ENCODE data around the gene APOH. TPM values are rescaled to one million over a fixed set of nuclear protein-coding genes. Genes with fewer than 3 reads are reported as not detected.

The APOH gene
- total RNA-seq, 3 donors from 2014 or later (not counting 1 experiment from before 2014, with no cell fraction given), result not detected

DNA sequence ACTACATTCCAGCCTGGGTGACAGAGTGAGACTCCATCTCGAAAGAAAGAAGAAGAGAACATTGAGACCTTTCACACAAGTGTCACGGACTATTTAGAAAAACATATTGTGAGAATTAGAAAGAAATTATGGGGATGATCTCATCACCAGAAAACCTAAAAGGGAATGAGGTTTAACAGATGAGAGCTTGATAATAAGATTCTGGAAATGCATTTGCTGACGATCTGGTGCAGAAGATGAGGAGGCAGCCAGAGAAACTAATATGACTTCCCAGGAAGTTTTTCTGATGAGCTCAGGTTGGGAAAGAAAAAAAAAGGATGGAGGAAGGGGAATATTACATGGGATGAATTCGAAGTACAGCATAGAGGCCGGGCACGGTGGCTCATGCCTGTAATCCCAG is 10.8 kb upstream of the APOH start:
- intact Hi-C loops (cut with micrococcal nuclease), result no loop called here
- ATAC-seq (no peak), DNase-seq (no peak)
- H3K27me3 Mint-ChIP-seq (ENCODE audit: low read depth in 2 of 2), result peaks cover 14 to 20% of the 10 kb centered on the region in 2 donors
- H3K9me3 Mint-ChIP-seq, result no peaks in the 10 kb centered on the region
- Histone ChIP-seq H3K36me3 (ENCODE audit: control insufficient read depth, insufficient read depth, low read length) (no peaks in the 10 kb centered on the region), H3K4me3 (ENCODE audit: low read length) (no peak overlapping the region), H3K4me1 (ENCODE audit: control insufficient read depth, insufficient read depth, low read length) (no peaks in the 10 kb centered on the region), H3K27me3 (ENCODE audit: control insufficient read depth, insufficient read depth, low read length) (peaks cover 3% of the 10 kb centered on the region), H3K27ac (ENCODE audit: low read length) (no peak overlapping the region), H3K9me3 (ENCODE audit: control insufficient read depth, insufficient read depth, low read length) (no peaks in the 10 kb centered on the region)
- 87% methylated on average over 6 of the region's 6 CpGs for WGBS (ENCODE audit: insufficient coverage)
- H3K27ac Mint-ChIP-seq, result no peak overlapping the region
- H3K36me3 Mint-ChIP-seq, result no peaks in the 10 kb centered on the region
- no peaks in the 10 kb centered on the region for H3K4me1 Mint-ChIP-seq
- TF ChIP-seq, protein P1, sequence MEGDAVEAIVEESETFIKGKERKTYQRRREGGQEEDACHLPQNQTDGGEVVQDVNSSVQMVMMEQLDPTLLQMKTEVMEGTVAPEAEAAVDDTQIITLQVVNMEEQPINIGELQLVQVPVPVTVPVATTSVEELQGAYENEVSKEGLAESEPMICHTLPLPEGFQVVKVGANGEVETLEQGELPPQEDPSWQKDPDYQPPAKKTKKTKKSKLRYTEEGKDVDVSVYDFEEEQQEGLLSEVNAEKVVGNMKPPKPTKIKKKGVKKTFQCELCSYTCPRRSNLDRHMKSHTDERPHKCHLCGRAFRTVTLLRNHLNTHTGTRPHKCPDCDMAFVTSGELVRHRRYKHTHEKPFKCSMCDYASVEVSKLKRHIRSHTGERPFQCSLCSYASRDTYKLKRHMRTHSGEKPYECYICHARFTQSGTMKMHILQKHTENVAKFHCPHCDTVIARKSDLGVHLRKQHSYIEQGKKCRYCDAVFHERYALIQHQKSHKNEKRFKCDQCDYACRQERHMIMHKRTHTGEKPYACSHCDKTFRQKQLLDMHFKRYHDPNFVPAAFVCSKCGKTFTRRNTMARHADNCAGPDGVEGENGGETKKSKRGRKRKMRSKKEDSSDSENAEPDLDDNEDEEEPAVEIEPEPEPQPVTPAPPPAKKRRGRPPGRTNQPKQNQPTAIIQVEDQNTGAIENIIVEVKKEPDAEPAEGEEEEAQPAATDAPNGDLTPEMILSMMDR (IDR thresholded peaks at IDR 0.05), result no peak
- no peak overlapping the region for H3K4me3 Mint-ChIP-seq

DNA sequence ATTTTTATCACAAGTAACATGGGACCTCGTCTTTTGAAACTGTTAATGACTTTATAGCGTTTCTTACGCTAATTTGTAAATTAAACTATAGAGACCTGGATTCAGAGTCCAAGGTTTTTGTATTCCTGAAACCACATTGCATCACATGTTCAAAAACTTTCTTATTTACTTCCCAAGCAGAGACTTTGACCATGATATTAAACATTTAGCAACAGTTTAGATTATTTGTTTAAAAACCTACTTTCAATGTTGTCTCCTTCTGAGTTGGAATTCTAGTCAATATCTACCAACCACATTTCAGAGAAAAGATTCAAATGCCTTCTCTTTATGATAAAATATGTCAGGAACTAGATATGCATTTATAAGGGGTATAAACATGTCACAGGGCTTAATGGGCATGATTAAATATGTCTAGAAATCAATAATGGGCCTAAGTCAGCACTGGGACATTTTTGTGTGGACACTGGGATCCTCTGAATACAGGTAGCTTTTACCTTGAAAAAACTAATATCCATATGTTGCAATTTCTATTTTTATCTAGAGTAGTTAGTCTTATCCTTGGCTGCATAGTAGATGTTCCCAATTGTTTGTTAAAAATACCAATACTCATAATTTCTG is 6.3 kb upstream of the APOH start:
- Mint-ChIP-seq H3K27me3 (ENCODE audit: low read depth in 2 of 2) (peaks cover 19 to 28% of the 10 kb centered on the region in 2 donors), H3K9me3 (no peaks in the 10 kb centered on the region), H3K36me3 (no peaks in the 10 kb centered on the region), H3K4me1 (peaks cover 0 to 4% of the 10 kb centered on the region in 2 donors), H3K4me3 (no peak overlapping the region), H3K27ac (no peak overlapping the region)
- DNase-seq (no peak), ATAC-seq (no peak)
- Histone ChIP-seq H3K4me3 (ENCODE audit: low read length) (no peak overlapping the region), H3K27me3 (ENCODE audit: control insufficient read depth, insufficient read depth, low read length) (peaks cover 3% of the 10 kb centered on the region), H3K36me3 (ENCODE audit: control insufficient read depth, insufficient read depth, low read length) (no peaks in the 10 kb centered on the region), H3K9me3 (ENCODE audit: control insufficient read depth, insufficient read depth, low read length) (no peaks in the 10 kb centered on the region), H3K4me1 (ENCODE audit: control insufficient read depth, insufficient read depth, low read length) (no peaks in the 10 kb centered on the region), H3K27ac (ENCODE audit: low read length) (no peak overlapping the region)
- intact Hi-C loops (cut with micrococcal nuclease), result no loop called here
- WGBS (ENCODE audit: insufficient coverage), result 92% methylated on average over 3 of the region's 3 CpGs
- TF ChIP-seq, protein P1 (IDR thresholded peaks at IDR 0.05), result no peak

- 96% methylated on average over 3 of the region's 3 CpGs for WGBS (ENCODE audit: insufficient coverage)
- TF ChIP-seq, protein P1 (IDR thresholded peaks at IDR 0.05), result no peak
- H3K4me3 Mint-ChIP-seq, result no peak overlapping the region
These were observed 5.4 kb upstream of the APOH start for GRCh38 chr17:66234611-66235010.

More at GRCh38 chr17:66234611-66235010, 5.4 kb upstream of the APOH start:
- H3K27me3 ChIP-seq (ENCODE audit: control insufficient read depth, insufficient read depth, low read length), result peaks cover 3% of the 10 kb centered on the region
- no peak overlapping the region for H3K27ac ChIP-seq (ENCODE audit: low read length)
- no peaks in the 10 kb centered on the region for H3K9me3 ChIP-seq (ENCODE audit: control insufficient read depth, insufficient read depth, low read length)
- intact Hi-C loops (cut with micrococcal nuclease), result no loop called here
- H3K4me1 ChIP-seq (ENCODE audit: control insufficient read depth, insufficient read depth, low read length), result no peaks in the 10 kb centered on the region
- Mint-ChIP-seq H3K27ac (no peak overlapping the region), H3K4me1 (peaks cover 0 to 4% of the 10 kb centered on the region in 2 donors), H3K27me3 (ENCODE audit: low read depth in 2 of 2) (peaks cover 19 to 27% of the 10 kb centered on the region in 2 donors), H3K36me3 (no peaks in the 10 kb centered on the region), H3K9me3 (no peaks in the 10 kb centered on the region)
- H3K4me3 ChIP-seq (ENCODE audit: low read length), result no peak overlapping the region
- ATAC-seq, result no peak
- DNase-seq, result no peak
- no peaks in the 10 kb centered on the region for H3K36me3 ChIP-seq (ENCODE audit: control insufficient read depth, insufficient read depth, low read length)
